ENCODE results near the gene MEAF6. TPM values are rescaled to one million over a fixed set of nuclear protein-coding genes. Genes with fewer than 3 reads are reported as not detected.
A peak's percentile ranks its signal among the peaks of the same experiment; 100 is the strongest.

The MEAF6 gene
- total RNA-seq, 2 experiments from 2014 or later, result 89.6 to 89.7 TPM

DNA sequence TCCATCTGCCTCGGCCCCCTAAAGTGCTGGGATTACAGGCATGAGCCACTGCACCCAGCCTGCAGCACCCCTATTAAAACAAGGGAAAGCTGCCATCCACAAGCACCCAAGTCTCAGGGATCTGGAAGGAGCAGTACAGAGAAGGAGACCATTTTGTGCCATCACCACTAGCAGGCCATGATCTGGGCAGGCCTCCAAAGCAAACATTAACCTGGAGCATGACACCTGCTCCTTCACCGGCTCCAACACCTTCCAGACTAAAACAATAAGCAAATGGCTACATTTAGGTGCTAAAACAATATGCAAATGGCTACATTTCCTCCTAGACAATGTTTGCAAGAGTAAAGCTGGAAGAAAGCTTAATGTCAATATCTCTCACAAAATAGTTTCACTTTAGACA, 16.7 kb downstream of the MEAF6 start:
- intact Hi-C loops (cut with micrococcal nuclease), result no loop called here
- H3K4me1 Mint-ChIP-seq (ENCODE audit: low read depth), result peaks cover 30% of the 10 kb centered on the region
- H3K36me3 Mint-ChIP-seq, result peaks cover 31% of the 10 kb centered on the region
- H3K27ac Mint-ChIP-seq, result no peak overlapping the region
- no peak overlapping the region for H3K4me3 Mint-ChIP-seq
- ChIA-PET POLR2A (interaction anchor here (0.8 to 1.3 kb wide), 3 partner anchors 17 to 77 kb away, joined by 3 read pairs; partner anchors contain the start of genes MEAF6 and ZC3H12A), CTCF (interaction anchor here (4.0 to 9.4 kb wide), 2 partner anchors 11 to 16 kb away, joined by 14 to 75 read pairs; partner anchors contain the start of gene MEAF6)
- no peaks in the 10 kb centered on the region for H3K27me3 Mint-ChIP-seq
- no peaks in the 10 kb centered on the region for H3K9me3 Mint-ChIP-seq
- DNase-seq, result no peak

DNA sequence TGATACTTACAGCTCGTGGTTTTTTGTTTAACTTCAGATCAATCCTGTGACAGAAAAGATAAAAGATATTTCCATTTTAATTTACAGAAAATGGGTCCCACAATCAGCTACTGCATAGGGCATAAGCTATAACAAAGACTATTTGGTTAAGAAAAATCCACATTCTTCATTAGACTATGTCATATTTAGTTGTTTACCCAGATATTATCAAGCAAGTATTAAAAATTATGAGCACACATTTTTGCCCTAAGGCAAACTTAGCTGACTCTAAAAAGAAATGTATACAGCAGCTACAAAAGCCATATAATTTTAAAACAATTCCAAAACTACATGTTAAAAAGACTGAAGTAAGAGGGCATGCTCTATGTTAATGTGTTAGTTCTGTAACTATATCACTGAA, 18.7 kb downstream of the MEAF6 start:
- H3K9me3 Mint-ChIP-seq, result no peaks in the 10 kb centered on the region
- H3K27me3 Mint-ChIP-seq, result no peaks in the 10 kb centered on the region
- no peak for DNase-seq
- intact Hi-C loops (cut with micrococcal nuclease), result no loop called here
- H3K36me3 Mint-ChIP-seq, result peaks cover 27% of the 10 kb centered on the region
- ChIA-PET POLR2A (interaction anchor here (0.7 kb wide), 1 partner anchor 308 kb away, joined by 5 read pairs; no protein-coding TSS in a partner anchor), CTCF (interaction anchor here (0.9 to 9.4 kb wide), 3 partner anchors 9 to 107 kb away, joined by 3 to 75 read pairs (median 4); no protein-coding TSS in a partner anchor)
- no peak overlapping the region for H3K4me3 Mint-ChIP-seq
- peaks cover 34% of the 10 kb centered on the region for H3K4me1 Mint-ChIP-seq (ENCODE audit: low read depth)
- H3K27ac Mint-ChIP-seq, result no peak overlapping the region

DNA sequence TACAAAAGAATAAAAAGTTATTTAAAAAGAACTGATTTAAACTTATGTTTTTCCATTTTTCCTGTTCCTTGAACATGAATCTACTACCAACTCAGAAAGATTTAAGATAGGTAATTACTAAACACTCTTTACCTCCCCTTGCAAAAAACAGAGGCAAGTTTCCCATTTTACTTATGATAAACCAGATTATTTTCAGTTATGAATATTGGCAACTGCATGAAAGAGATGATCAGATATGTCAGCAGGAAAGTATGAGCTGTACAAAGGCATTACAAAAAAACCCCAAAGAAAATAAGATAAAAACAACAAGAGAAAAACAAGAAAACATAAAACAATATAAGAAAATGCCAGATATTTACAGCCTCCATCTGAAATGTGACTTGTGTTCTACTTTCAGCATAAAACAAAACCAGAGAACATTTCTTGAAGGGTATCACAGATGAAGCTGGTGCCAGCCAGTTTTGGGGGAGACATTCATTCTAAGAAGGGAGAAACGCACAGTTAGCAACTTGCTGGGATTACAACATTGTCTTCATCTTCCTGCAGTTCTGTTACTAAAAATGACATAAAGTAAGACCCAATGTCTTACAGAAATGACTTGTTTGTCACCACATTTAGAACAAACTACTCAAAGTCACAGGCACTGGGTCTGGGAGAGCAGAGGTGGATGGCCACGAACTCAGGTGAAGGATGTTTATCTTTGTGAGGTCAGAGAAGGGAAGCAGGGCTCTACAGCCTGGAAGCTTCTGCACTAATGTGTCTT, 21.0 kb downstream of the MEAF6 start:
- ChIA-PET CTCF (interaction anchor here (0.8 kb wide), 1 partner anchor 39 kb away, joined by 4 read pairs; no protein-coding TSS in a partner anchor), POLR2A (interaction anchor here (0.5 to 2.3 kb wide), 4 partner anchors 15 to 35 kb away, joined by 3 to 8 read pairs (median 4); partner anchors contain the start of gene MEAF6)
- H3K4me3 Mint-ChIP-seq, result peak overlapping the region; percentile 2
- no peaks in the 10 kb centered on the region for H3K9me3 Mint-ChIP-seq
- no peaks in the 10 kb centered on the region for H3K27me3 Mint-ChIP-seq
- peak overlapping the region; percentile 81 for H3K27ac Mint-ChIP-seq
- H3K4me1 Mint-ChIP-seq (ENCODE audit: low read depth), result peaks cover 30% of the 10 kb centered on the region
- peak; percentile 54 for DNase-seq
- peaks cover 23% of the 10 kb centered on the region for H3K36me3 Mint-ChIP-seq
- intact Hi-C loops (cut with micrococcal nuclease), result loop anchor here (1.0 to 2.0 kb wide), 3 partner anchors 14 to 83 kb away; no protein-coding TSS in a partner anchor

DNA sequence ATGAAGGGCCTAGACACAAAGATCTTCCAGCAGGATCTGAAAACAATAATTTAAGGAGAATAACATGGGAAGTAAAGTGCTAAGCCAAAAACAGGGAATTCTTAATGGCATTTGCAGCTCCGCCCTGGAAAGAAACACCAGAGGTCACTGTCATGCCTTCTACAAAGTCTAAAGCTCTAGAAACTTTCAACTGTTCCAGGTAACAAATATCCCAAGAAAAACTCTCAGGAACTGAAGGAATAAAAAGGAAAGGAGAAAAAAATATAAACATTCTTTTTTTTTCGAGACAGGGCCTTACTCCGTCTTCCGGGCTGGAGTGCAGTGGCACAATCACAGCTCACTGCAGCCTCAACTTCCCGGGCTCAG, 27.0 kb downstream of the MEAF6 start:
- Mint-ChIP-seq H3K36me3 (peaks cover 26% of the 10 kb centered on the region), H3K4me1 (ENCODE audit: low read depth) (peaks cover 14% of the 10 kb centered on the region), H3K27ac (peak overlapping the region; percentile 72), H3K27me3 (no peaks in the 10 kb centered on the region), H3K4me3 (no peak overlapping the region), H3K9me3 (no peaks in the 10 kb centered on the region)
- CTCF ChIA-PET, result interaction anchor here (0.6 to 8.2 kb wide), 29 partner anchors 12 to 1325 kb away, joined by 3 to 241 read pairs (median 4); partner anchors contain the start of genes MEAF6, SNIP1 and ZC3H12A
- DNase-seq, result no peak
- POLR2A ChIA-PET, result interaction anchor here (1.0 to 4.7 kb wide), 4 partner anchors 11 to 33 kb away, joined by 4 to 56 read pairs (median 6); partner anchors contain the start of genes MEAF6 and ZC3H12A
- intact Hi-C loops (cut with micrococcal nuclease), result loop anchor here (1.0 kb wide), 1 partner anchor 32 kb away; no protein-coding TSS in a partner anchor

DNA sequence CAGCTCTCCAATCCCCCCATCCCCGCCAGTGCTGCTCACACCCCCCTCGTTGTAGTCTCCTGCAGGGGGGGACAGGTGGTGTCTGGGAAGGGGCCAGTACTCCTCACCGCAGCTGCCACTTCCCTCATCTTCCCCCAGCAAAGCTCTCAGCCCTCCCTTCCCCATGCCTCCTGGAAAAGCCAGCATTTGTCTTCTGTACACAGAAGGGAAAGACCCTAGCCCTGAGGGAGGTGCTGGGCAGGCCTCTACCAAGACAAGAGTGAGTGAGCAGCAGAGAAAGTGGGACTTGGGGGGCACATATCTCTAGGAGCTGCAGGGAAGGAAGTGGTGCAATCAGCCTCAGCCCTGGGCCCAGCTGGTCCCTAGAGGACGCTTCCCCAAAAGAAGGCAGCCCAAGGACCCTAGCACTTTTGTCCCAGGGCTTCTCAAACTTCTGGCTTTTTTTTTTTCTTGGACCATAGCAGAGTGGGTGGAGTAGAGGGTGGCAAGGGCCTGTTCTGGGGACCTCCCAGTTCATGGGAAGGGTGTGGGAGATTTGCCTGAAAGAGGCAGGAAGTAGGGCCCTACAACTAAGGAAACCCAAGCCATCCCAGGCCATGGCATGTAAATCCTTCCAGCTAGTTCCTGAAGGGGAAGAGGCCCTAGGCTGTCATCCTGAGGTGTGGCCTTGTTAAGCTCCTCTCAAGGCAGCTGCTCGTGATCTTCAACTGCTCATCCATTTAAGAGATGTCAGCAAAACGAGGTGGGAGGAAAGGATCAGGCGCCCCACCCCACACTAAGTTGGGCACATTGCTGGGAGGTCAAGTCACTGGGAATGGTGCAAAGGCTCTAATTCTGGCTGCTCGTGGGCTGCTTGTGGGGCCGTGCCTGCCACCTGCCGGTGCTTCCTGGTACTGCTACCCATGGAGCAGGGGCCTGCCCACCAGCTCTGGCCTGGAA, 27.6 kb downstream of the MEAF6 start:
- POLR2A ChIA-PET, result interaction anchor here (1.0 to 4.7 kb wide), 4 partner anchors 11 to 32 kb away, joined by 4 to 56 read pairs (median 6); partner anchors contain the start of genes MEAF6 and ZC3H12A
- intact Hi-C loops (cut with micrococcal nuclease), result loop anchor here (1.0 kb wide), 1 partner anchor 32 kb away; no protein-coding TSS in a partner anchor
- no peaks in the 10 kb centered on the region for H3K27me3 Mint-ChIP-seq
- DNase-seq, result peak; percentile 84
- H3K9me3 Mint-ChIP-seq, result no peaks in the 10 kb centered on the region
- H3K36me3 Mint-ChIP-seq, result peaks cover 31% of the 10 kb centered on the region
- peaks cover 19% of the 10 kb centered on the region for H3K4me1 Mint-ChIP-seq (ENCODE audit: low read depth)
- peak overlapping the region; percentile 72 for H3K27ac Mint-ChIP-seq
- H3K4me3 Mint-ChIP-seq, result no peak overlapping the region
- CTCF ChIA-PET, result interaction anchor here (0.6 to 8.2 kb wide), 29 partner anchors 12 to 1325 kb away, joined by 3 to 241 read pairs (median 4); partner anchors contain the start of genes MEAF6, SNIP1 and ZC3H12A

DNA sequence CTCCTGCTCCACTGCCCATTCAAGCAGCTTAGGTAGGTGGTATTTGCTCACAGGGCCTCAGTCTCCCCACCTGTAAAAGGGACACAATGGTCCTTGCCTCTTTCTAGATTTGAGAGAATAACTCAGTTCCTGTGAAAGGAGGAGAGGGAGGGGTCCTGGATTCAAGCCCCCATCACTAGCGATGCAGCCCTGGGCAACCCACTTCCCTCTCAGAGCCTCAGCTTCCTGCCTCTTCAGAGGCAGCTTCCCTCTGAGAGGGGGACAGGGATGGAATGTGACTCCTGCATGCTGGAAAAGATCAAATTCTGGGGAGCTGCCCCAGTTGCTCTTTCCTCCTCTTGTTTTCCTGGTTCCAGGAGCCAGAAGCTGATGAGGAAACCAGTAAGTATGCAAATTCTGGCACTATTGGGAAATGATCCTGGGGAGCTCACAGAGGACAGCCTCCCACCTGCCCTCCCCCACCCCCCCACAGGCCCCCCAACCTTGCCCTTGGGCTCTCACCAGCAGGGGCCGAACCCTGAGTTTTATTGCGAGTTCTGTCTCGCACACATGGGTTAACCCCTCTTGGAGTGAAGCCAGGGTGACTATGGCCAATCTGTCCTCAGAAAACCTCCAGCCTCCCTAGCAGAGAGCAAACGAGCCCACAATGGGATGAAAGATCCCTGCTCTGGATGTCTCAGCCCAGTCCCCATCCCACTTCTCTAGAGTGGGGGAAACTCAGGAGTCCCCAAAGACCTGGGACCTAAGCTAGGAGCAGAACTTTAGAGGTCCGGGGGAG, 28.5 kb downstream of the MEAF6 start:
- Mint-ChIP-seq H3K27ac (peak overlapping the region; percentile 72), H3K27me3 (no peaks in the 10 kb centered on the region), H3K36me3 (peaks cover 38% of the 10 kb centered on the region), H3K4me1 (ENCODE audit: low read depth) (peaks cover 27% of the 10 kb centered on the region), H3K4me3 (no peak overlapping the region), H3K9me3 (no peaks in the 10 kb centered on the region)
- CTCF ChIA-PET, result interaction anchor here (1.5 to 8.2 kb wide), 12 partner anchors 11 to 196 kb away, joined by 3 to 241 read pairs (median 20); partner anchors contain the start of genes MEAF6, SNIP1 and ZC3H12A
- intact Hi-C loops (cut with micrococcal nuclease), result no loop called here
- POLR2A ChIA-PET, result interaction anchor here (2.0 to 4.7 kb wide), 2 partner anchors 10 to 28 kb away, joined by 9 to 56 read pairs; partner anchors contain the start of genes MEAF6 and ZC3H12A
- DNase-seq, result peak; percentile 10

DNA sequence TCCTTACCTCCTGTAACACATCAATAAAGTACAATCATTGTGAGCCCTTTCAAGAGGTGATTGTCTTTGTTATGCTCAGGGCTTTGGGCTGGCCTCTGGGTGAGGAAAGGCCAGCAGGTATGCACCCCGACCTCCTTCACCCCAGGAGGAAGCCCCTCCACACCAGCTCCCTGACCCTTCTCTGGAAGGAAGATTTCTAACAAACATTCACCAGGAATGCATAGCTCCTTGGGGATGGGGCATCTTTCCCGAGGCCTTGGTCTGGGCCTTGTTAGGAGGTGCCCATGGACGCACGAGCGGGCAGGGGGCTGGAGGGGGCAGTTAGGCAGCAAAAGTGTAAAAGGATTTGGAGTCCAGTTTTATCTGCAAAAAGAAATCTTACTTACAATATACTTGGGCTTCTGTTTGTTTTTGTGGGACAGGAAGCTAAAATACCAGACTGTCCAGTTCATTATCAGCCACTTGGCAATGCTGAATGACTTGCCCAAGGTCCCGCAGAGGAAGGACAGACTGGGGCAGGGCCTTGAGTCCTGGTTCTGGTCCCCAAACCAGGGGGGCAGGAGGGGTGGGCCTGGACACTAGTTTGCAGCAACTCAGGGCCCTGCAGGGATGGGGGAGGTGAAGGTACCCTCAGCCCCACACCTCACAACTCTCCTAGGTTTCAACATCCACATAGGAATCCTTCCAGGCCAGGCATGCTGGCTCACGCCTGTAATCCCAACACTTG, 30.1 kb downstream of the MEAF6 start:
- ChIA-PET POLR2A (interaction anchor here (0.8 to 4.7 kb wide), 2 partner anchors 8 to 27 kb away, joined by 3 to 56 read pairs; partner anchors contain the start of gene ZC3H12A), CTCF (interaction anchor here (0.6 to 8.2 kb wide), 7 partner anchors 10 to 201 kb away, joined by 3 to 241 read pairs (median 3); partner anchors contain the start of genes MEAF6 and ZC3H12A)
- peaks cover 46% of the 10 kb centered on the region for H3K36me3 Mint-ChIP-seq
- peak overlapping the region; percentile 47 for H3K27ac Mint-ChIP-seq
- H3K4me3 Mint-ChIP-seq, result no peak overlapping the region
- no peak for DNase-seq
- no peaks in the 10 kb centered on the region for H3K9me3 Mint-ChIP-seq
- no peaks in the 10 kb centered on the region for H3K27me3 Mint-ChIP-seq
- intact Hi-C loops (cut with micrococcal nuclease), result no loop called here
- H3K4me1 Mint-ChIP-seq (ENCODE audit: low read depth), result peaks cover 42% of the 10 kb centered on the region

DNA sequence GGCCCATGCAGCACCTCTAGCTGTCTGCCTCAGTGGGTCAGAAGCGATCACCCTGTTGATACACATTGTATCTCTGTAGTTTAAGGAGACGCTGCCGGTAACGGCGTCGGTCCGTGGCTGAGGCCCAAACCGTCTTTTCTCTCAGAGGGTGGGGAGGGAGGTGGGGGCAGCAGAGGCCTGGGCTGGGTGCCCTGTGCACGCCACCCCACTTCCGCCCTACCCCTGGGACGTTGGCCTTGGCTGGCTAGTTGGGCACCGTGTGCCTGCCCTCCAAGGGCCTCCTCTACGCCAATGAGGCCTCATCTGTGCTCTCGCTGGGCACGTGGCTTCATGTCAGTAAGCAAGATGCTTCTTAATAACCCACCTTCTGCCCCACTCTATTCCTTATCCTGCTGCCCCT, 30.8 kb downstream of the MEAF6 start:
- Mint-ChIP-seq H3K4me3 (no peak overlapping the region), H3K27ac (peak overlapping the region; percentile 47), H3K27me3 (no peaks in the 10 kb centered on the region), H3K4me1 (ENCODE audit: low read depth) (peaks cover 44% of the 10 kb centered on the region), H3K36me3 (peaks cover 53% of the 10 kb centered on the region), H3K9me3 (no peaks in the 10 kb centered on the region)
- POLR2A ChIA-PET, result interaction anchor here (4.7 kb wide), 1 partner anchor 7 kb away, joined by 56 read pairs; the partner anchor contains the start of gene ZC3H12A
- DNase-seq, result no peak
- CTCF ChIA-PET, result interaction anchor here (0.6 to 8.2 kb wide), 2 partner anchors 28 to 202 kb away, joined by 3 to 241 read pairs; no protein-coding TSS in a partner anchor
- intact Hi-C loops (cut with micrococcal nuclease), result no loop called here

DNA sequence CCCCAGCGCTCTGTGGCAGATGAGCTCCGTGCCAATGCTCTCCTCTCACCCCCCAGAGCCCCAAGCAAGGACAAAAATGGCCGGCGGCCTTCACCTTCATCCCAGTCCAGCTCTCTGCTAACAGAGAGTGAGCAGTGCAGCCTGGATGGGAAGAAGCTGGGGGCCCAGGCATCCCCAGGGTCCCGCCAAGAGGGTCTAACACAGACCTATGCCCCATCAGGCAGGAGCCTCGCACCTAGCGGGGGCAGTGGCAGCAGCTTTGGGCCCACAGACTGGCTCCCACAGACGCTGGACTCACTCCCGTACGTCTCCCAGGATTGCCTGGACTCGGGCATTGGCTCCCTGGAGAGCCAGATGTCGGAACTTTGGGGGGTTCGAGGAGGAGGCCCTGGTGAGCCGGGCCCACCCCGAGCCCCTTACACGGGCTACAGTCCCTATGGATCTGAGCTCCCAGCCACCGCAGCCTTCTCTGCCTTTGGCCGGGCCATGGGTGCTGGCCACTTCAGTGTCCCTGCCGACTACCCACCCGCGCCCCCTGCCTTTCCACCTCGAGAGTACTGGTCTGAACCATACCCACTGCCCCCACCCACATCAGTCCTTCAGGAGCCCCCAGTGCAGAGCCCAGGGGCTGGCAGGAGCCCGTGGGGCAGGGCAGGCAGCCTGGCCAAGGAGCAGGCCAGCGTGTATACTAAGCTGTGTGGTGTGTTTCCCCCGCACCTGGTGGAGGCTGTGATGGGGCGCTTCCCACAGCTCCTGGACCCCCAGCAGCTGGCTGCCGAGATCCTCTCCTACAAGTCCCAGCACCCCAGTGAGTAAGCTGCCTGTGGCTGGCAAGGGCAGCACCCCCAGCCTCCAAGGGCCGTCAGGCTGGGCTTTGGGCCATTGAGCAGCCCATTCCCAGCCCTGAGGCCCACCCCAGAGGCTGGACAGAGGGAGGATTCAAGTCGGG, 31.5 kb downstream of the MEAF6 start:
- peaks cover 57% of the 10 kb centered on the region for H3K36me3 Mint-ChIP-seq

More for the DNA sequence above, 31.5 kb downstream of the MEAF6 start:
- Mint-ChIP-seq H3K4me3 (no peak overlapping the region), H3K27ac (peak overlapping the region; percentile 100), H3K4me1 (ENCODE audit: low read depth) (peaks cover 44% of the 10 kb centered on the region), H3K27me3 (no peaks in the 10 kb centered on the region), H3K9me3 (no peaks in the 10 kb centered on the region)
- DNase-seq, result no peak
- POLR2A ChIA-PET, result no interaction called here
- intact Hi-C loops (cut with micrococcal nuclease), result no loop called here
- CTCF ChIA-PET, result no interaction called here

All from activated CD4-positive, alpha-beta memory T cell treated with anti-CD3 and anti-CD28 coated beads for 36 hours (primary cell).